GM12891 (cell line): ENCODE data around the gene ALDH9A1.

ENCODE experiments used
- PAX5 ChIP-seq: IDR thresholded peaks from 2 replicates; pipeline ENCODE4 v1.6.1; 2011; ENCODE audit warnings: low read length, moderate library complexity, mild to moderate bottlenecking; ENCODE audit not compliant: insufficient read depth, severe bottlenecking
- POLR2A ChIP-seq: IDR thresholded peaks from 2 replicates; pipeline ENCODE4 v1.6.1; 2011; ENCODE audit warnings: low read depth, low read length, control low read depth
- POLR2AphosphoS5 ChIP-seq: IDR thresholded peaks from 2 replicates; pipeline ENCODE4 v1.6.1; 2011; ENCODE audit warnings: low read depth, low read length, control low read depth
- POU2F2 ChIP-seq: IDR thresholded peaks from 2 replicates; pipeline ENCODE4 v1.6.1; 2011; ENCODE audit warnings: low read depth, mild to moderate bottlenecking, control low read depth, low read length, moderate library complexity
- SPI1 ChIP-seq: IDR thresholded peaks from 2 replicates; pipeline ENCODE4 v1.6.1; 2011; ENCODE audit warnings: low read depth, low read length, control low read depth
- TAF1 ChIP-seq: IDR thresholded peaks from 2 replicates; pipeline ENCODE4 v1.6.1; 2011; ENCODE audit warnings: low read depth, low read length, control low read depth

- TF ChIP-seq POLR2A (no peak), POLR2AphosphoS5 (no peak), TAF1 (no peak), SPI1 (no peak), PAX5 (no peak), POU2F2 (no peak)
Observed at GRCh38 chr1:165707984-165708706, 9.8 kb upstream of the ALDH9A1 start.
